ENCODE measurements around the gene CCDC91.
"Not testable (repeated sequence)": the region's sequence is repeated elsewhere in the genome, so short reads cannot be mapped to it uniquely, and the experiment has no call there.

Gene CCDC91

DNA sequence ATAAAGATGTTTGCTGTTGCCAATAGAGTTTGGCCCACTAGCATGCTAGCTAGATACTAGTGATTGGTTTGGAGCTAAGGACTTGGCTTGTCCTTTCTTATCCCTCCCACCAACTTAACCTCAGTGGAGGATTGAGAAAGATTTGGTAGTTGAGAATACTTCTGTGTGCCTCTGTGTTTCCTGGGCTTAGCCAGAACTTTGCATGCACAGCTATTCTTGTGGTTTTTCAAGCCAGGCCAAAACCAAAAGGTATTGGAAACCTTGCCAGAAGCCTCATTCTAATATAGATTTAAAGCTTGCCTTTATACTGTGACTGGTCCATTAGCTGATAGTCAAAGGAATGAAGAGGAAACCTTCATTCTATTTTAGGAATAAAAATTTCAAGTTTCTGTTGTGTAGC is 188.5 kb downstream of the CCDC91 start:
- CTCF ChIA-PET, result no interaction called here
- DNase-seq (ENCODE audit: extremely low spot score), result no peak
- no peak for TF ChIP-seq LEF1 (IDR thresholded peaks at IDR 0.05; ENCODE audit: borderline replicate concordance)
- no peak for TF ChIP-seq ELF4 (IDR thresholded peaks at IDR 0.05)
- TF ChIP-seq TARDBP (IDR thresholded peaks at IDR 0.05), result no peak
- TF ChIP-seq ARNT (IDR thresholded peaks at IDR 0.05), result no peak
- TF ChIP-seq CTBP1 (IDR thresholded peaks at IDR 0.05; ENCODE audit: borderline replicate concordance), result no peak
- no peak for TF ChIP-seq NFRKB (IDR thresholded peaks at IDR 0.05)
- TF ChIP-seq FOXM1 (IDR thresholded peaks at IDR 0.05; ENCODE audit: borderline replicate concordance), result no peak
- TF ChIP-seq, protein P1, sequence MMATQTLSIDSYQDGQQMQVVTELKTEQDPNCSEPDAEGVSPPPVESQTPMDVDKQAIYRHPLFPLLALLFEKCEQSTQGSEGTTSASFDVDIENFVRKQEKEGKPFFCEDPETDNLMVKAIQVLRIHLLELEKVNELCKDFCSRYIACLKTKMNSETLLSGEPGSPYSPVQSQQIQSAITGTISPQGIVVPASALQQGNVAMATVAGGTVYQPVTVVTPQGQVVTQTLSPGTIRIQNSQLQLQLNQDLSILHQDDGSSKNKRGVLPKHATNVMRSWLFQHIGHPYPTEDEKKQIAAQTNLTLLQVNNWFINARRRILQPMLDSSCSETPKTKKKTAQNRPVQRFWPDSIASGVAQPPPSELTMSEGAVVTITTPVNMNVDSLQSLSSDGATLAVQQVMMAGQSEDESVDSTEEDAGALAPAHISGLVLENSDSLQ (IDR thresholded peaks at IDR 0.05), result no peak
- no peak for TF ChIP-seq FOXA1 (IDR thresholded peaks at IDR 0.05)
- TF ChIP-seq L3MBTL2 (conservative IDR thresholded peaks at IDR 0.05), result no peak
- POLR2A ChIA-PET, result no interaction called here

DNA sequence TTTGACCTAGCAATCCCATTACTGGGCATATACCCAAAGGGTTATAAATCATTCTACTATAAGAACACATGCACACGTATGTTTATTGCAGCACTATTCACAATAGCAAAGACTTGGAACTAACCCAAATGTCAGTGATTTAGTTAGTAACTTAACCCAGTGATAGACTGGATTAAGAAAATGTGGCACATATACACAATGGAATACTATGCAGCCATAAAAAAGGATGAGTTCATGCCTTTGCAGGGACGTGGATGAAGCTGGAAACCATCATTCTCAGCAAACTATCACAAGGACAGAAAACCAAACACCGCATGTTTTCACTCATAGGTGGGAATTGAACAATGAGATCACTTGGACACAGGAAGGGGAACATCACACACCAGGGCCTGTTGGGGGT is 189.5 kb downstream of the CCDC91 start:
- POLR2A ChIA-PET; DNase-seq (ENCODE audit: extremely low spot score); CTCF ChIA-PET: not testable (repeated sequence)

DNA sequence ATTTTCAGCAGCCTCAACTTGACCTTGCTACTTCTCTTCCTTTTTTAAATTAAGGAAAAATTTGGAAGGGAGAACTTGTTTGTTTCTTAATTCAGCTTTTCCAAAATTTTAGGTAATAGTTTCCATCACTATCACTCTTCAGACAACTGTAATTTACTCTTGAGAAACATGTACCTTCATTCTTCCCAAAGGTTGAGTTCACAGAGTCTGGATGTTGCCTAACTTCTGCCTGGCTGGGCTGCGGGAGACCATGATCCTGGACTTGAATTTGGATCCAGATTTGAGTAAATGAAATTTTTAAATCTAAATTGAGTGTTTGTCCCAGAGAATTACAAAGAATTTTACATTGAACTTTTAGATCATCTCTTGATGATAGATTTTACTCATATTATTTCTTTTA is 193.1 kb downstream of the CCDC91 start:
- no peak for TF ChIP-seq LEF1 (IDR thresholded peaks at IDR 0.05; ENCODE audit: borderline replicate concordance)
- TF ChIP-seq ARNT (IDR thresholded peaks at IDR 0.05), result no peak
- no peak for TF ChIP-seq FOXM1 (IDR thresholded peaks at IDR 0.05; ENCODE audit: borderline replicate concordance)
- no peak for TF ChIP-seq SUZ12 (IDR thresholded peaks at IDR 0.05)
- TF ChIP-seq, protein P1 (IDR thresholded peaks at IDR 0.05), result no peak
- TF ChIP-seq ZNF384 (IDR thresholded peaks at IDR 0.05), result no peak
- no peak for TF ChIP-seq NFRKB (IDR thresholded peaks at IDR 0.05)
- TF ChIP-seq BHLHE40 (IDR thresholded peaks at IDR 0.05; ENCODE audit: borderline replicate concordance), result no peak
- no peak for TF ChIP-seq ELF4 (IDR thresholded peaks at IDR 0.05)
- TF ChIP-seq HDGF (IDR thresholded peaks at IDR 0.05; ENCODE audit: borderline replicate concordance), result no peak
- TF ChIP-seq SP1 (IDR thresholded peaks at IDR 0.05), result no peak
- no peak for TF ChIP-seq CTBP1 (IDR thresholded peaks at IDR 0.05; ENCODE audit: borderline replicate concordance)
- TF ChIP-seq TARDBP (IDR thresholded peaks at IDR 0.05), result no peak
- TF ChIP-seq FOXK2 (IDR thresholded peaks at IDR 0.05), result no peak
- no peak for TF ChIP-seq L3MBTL2 (conservative IDR thresholded peaks at IDR 0.05)
- TF ChIP-seq FOXA1 (IDR thresholded peaks at IDR 0.05), result no peak
- CTCF ChIA-PET, result no interaction called here
- DNase-seq (ENCODE audit: extremely low spot score), result no peak
- POLR2A ChIA-PET, result no interaction called here

DNA sequence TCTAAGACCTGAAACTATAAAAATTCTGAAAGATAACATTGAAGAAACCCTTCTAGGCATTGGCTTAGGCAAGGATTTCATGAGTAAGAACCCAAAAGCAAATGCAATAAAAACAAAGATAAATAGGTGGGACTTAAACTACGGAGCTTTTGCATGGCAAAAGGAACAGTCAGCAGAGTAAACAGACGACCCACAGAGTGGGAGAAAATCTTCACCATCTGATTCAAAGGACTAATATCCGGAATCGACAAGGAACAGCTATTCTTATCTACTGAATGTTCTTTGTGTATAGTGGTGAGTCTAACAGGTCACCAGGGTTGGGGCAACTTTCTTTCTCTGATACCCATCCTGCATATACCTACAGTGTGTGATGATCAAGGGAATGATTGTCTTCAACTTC is 198.6 kb downstream of the CCDC91 start:
- CTCF ChIA-PET, result no interaction called here
- no peak for TF ChIP-seq FOXM1 (IDR thresholded peaks at IDR 0.05; ENCODE audit: borderline replicate concordance)
- no peak for TF ChIP-seq HDGF (IDR thresholded peaks at IDR 0.05; ENCODE audit: borderline replicate concordance)
- TF ChIP-seq FOXK2 (IDR thresholded peaks at IDR 0.05), result no peak
- no peak for TF ChIP-seq SP1 (IDR thresholded peaks at IDR 0.05)
- no peak for TF ChIP-seq LEF1 (IDR thresholded peaks at IDR 0.05; ENCODE audit: borderline replicate concordance)
- no peak for TF ChIP-seq ZNF384 (IDR thresholded peaks at IDR 0.05)
- TF ChIP-seq, protein P1 (IDR thresholded peaks at IDR 0.05), result no peak
- no peak for TF ChIP-seq NFRKB (IDR thresholded peaks at IDR 0.05)
- no peak for TF ChIP-seq TARDBP (IDR thresholded peaks at IDR 0.05)
- TF ChIP-seq L3MBTL2 (conservative IDR thresholded peaks at IDR 0.05), result no peak
- no peak for TF ChIP-seq SUZ12 (IDR thresholded peaks at IDR 0.05)
- POLR2A ChIA-PET, result no interaction called here
- DNase-seq (ENCODE audit: extremely low spot score), result no peak

DNA sequence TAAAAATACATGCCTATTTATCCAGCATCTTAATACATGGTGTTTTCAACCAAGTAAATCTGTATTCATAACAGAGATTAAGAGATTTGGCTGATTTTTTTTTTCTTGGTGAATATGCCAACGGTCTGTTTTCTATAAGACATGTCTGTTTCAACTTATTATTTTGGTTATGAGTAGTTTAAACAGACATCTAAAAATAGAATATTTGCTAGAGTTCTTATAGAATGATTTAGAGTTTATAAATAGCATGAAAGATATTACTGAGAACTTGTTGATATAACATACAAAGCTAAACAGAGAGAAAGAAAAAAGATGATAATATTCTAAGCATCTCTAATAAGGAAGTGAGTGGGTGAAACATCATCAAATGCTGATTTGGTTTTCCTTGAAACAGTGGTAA is 199.9 kb downstream of the CCDC91 start:
- no peak for DNase-seq (ENCODE audit: extremely low spot score)
- CTCF ChIA-PET, result no interaction called here
- TF ChIP-seq NFRKB (IDR thresholded peaks at IDR 0.05) (no peak), HDGF (IDR thresholded peaks at IDR 0.05; ENCODE audit: borderline replicate concordance) (no peak), TARDBP (IDR thresholded peaks at IDR 0.05) (no peak), SP1 (IDR thresholded peaks at IDR 0.05) (no peak), SUZ12 (IDR thresholded peaks at IDR 0.05) (no peak), ELF4 (IDR thresholded peaks at IDR 0.05) (no peak), BHLHE40 (IDR thresholded peaks at IDR 0.05; ENCODE audit: borderline replicate concordance) (no peak), LEF1 (IDR thresholded peaks at IDR 0.05; ENCODE audit: borderline replicate concordance) (no peak), FOXK2 (IDR thresholded peaks at IDR 0.05) (no peak)
- TF ChIP-seq, protein P1 (IDR thresholded peaks at IDR 0.05), result no peak
- POLR2A ChIA-PET, result no interaction called here

DNA sequence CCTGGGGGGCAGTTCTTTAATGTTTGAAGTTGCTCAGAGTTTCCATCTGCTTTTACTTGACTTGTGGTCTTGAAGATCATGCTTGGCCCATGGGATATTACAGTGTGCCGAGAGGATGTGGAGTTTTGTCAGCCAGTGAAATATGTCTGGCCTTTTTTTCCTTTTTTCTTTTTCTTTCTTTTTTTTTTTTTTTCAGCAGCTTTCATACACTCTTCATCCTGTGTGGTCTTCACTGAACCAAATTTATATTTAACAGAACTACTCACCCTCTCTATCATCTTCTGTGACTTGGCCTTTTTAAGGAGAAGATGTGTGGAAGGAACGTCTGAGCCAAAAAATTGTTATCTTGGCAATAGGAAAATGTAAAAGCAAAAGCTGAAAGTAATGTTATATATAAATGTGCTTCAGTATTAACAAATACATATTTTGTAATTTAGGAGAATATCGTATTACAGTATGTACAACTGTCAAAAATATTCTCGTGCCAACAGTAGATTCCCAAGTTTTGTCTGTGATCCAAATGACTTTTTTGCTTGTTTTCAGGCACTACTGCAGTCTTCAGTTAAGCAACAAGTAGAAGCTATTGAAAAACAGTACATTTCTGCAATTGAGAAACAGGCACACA is 200.6 kb downstream of the CCDC91 start:
- ChIA-PET POLR2A (no interaction called here), CTCF (no interaction called here)

More for the DNA sequence above, 200.6 kb downstream of the CCDC91 start:
- DNase-seq (ENCODE audit: extremely low spot score), result no peak
- TF ChIP-seq HDGF (IDR thresholded peaks at IDR 0.05; ENCODE audit: borderline replicate concordance) (no peak), ZNF384 (IDR thresholded peaks at IDR 0.05) (no peak), NFRKB (IDR thresholded peaks at IDR 0.05) (no peak), BHLHE40 (IDR thresholded peaks at IDR 0.05; ENCODE audit: borderline replicate concordance) (no peak), SUZ12 (IDR thresholded peaks at IDR 0.05) (no peak), TARDBP (IDR thresholded peaks at IDR 0.05) (no peak), CTBP1 (IDR thresholded peaks at IDR 0.05; ENCODE audit: borderline replicate concordance) (no peak), FOXM1 (IDR thresholded peaks at IDR 0.05; ENCODE audit: borderline replicate concordance) (no peak), L3MBTL2 (conservative IDR thresholded peaks at IDR 0.05) (no peak), FOXA1 (IDR thresholded peaks at IDR 0.05) (no peak), ELF4 (IDR thresholded peaks at IDR 0.05) (no peak), LEF1 (IDR thresholded peaks at IDR 0.05; ENCODE audit: borderline replicate concordance) (no peak), ARNT (IDR thresholded peaks at IDR 0.05) (no peak), SP1 (IDR thresholded peaks at IDR 0.05) (no peak), FOXK2 (IDR thresholded peaks at IDR 0.05) (no peak)
- TF ChIP-seq, protein P1 (IDR thresholded peaks at IDR 0.05), result no peak
